BE2C (cell line): ENCODE measurements around the gene COX7A2L.

ENCODE experiments used
- DNase-seq: peaks from one replicate; pipeline ENCODE4 v3.0.0-alpha.2; 2020
- H3K27me3 ChIP-seq: fragments of 250-450 bp; sonication (Bioruptor Pico); 2 replicates; pipeline ENCODE4 v1.5.1; 2020; ENCODE audit warnings: mild to moderate bottlenecking
- H3K36me3 ChIP-seq: fragments of 250-450 bp; sonication (Bioruptor Pico); 2 replicates; pipeline ENCODE4 v1.5.1; 2020; ENCODE audit warnings: mild to moderate bottlenecking
- H3K4me1 ChIP-seq: fragments of 250-450 bp; sonication (Bioruptor Pico); 2 replicates; pipeline ENCODE4 v1.5.1; 2020
- H3K4me3 ChIP-seq: 2 replicates; pipeline ENCODE4 v1.5.1; 2011; ENCODE audit warnings: low read depth, low read length
- H3K9me3 ChIP-seq: fragments of 250-450 bp; sonication (Bioruptor Pico); 2 replicates; pipeline ENCODE4 v1.5.1; 2020
- CTCF ChIP-seq: IDR thresholded peaks from 2 replicates; pipeline ENCODE4 v1.5.1; 2012; ENCODE audit warnings: mild to moderate bottlenecking, low read depth, low read length

COX7A2L gene

GRCh38 chr2:42317945-42318344 lies 43.1 kb downstream of the COX7A2L start:
- no peaks in the 10 kb centered on the region for H3K4me1 ChIP-seq
- H3K36me3 ChIP-seq = peaks cover 49% of the 10 kb centered on the region
- no peaks in the 10 kb centered on the region for H3K27me3 ChIP-seq
- H3K9me3 ChIP-seq = no peaks in the 10 kb centered on the region
- H3K4me3 ChIP-seq = no peak overlapping the region
- no peak for DNase-seq
- TF ChIP-seq CTCF = no peak

- Histone ChIP-seq H3K4me1 (no peaks in the 10 kb centered on the region), H3K36me3 (peaks cover 44% of the 10 kb centered on the region), H3K9me3 (no peaks in the 10 kb centered on the region), H3K27me3 (no peaks in the 10 kb centered on the region), H3K4me3 (no peak overlapping the region)
- no peak for DNase-seq
- TF ChIP-seq CTCF = no peak
Observed at GRCh38 chr2:42317486-42317885, 43.5 kb downstream of the COX7A2L start.

- H3K4me3 ChIP-seq = no peak overlapping the region
- H3K4me1 ChIP-seq = no peaks in the 10 kb centered on the region
- TF ChIP-seq CTCF = no peak
- no peaks in the 10 kb centered on the region for H3K9me3 ChIP-seq
- H3K27me3 ChIP-seq = no peaks in the 10 kb centered on the region
- no peak for DNase-seq
- H3K36me3 ChIP-seq = peaks cover 41% of the 10 kb centered on the region
Observed at GRCh38 chr2:42316910-42317309, 44.1 kb downstream of the COX7A2L start.

GRCh38 chr2:42315844-42316470 lies 45.1 kb downstream of the COX7A2L start:
- Histone ChIP-seq H3K4me1 (no peaks in the 10 kb centered on the region), H3K36me3 (peaks cover 40% of the 10 kb centered on the region), H3K4me3 (no peak overlapping the region), H3K9me3 (no peaks in the 10 kb centered on the region), H3K27me3 (no peaks in the 10 kb centered on the region)
- no peak for DNase-seq
- TF ChIP-seq CTCF = no peak

GRCh38 chr2:42314892-42315468 lies 46.0 kb downstream of the COX7A2L start:
- Histone ChIP-seq H3K36me3 (peaks cover 30% of the 10 kb centered on the region), H3K9me3 (no peaks in the 10 kb centered on the region), H3K27me3 (no peaks in the 10 kb centered on the region), H3K4me3 (no peak overlapping the region), H3K4me1 (no peaks in the 10 kb centered on the region)
- no peak for TF ChIP-seq CTCF
- no peak for DNase-seq

- Histone ChIP-seq H3K27me3 (no peaks in the 10 kb centered on the region), H3K4me1 (no peaks in the 10 kb centered on the region), H3K36me3 (peaks cover 29% of the 10 kb centered on the region), H3K9me3 (no peaks in the 10 kb centered on the region), H3K4me3 (no peak overlapping the region)
- no peak for TF ChIP-seq CTCF
- no peak for DNase-seq
Observed at GRCh38 chr2:42312106-42312505, 48.9 kb downstream of the COX7A2L start.
